ENCODE data around the gene MIOS.

MIOS gene

DNA sequence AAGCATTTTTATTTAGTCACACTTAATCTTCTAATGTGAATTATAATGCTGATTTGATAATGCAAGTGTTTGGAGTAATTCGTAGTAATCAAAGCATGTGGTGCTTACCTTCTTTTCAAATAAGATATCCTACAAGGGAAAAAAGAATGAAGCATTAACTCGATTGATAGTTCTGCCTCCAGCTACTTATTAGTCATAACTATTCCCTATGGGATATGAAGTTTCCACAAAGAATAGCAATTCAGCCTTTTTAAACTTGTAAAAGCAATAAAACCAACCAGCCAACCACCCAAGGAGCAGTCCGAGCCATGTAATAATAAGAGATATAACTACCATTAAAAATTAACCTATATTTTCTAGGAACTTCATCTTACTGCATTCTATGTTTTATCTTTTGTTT, 42.6 kb upstream of the MIOS start:
- H3F3A ChIP-seq (ENCODE audit: low read depth) = no peaks in the 10 kb centered on the region
- H3K9me3 ChIP-seq (ENCODE audit: insufficient read depth, low read depth, low read length) = no peaks in the 10 kb centered on the region
- peaks cover 10% of the 10 kb centered on the region for H3K4me1 ChIP-seq (ENCODE audit: insufficient read depth, low read length, poor library complexity, severe bottlenecking)
- no peak overlapping the region for H3K4me3 ChIP-seq (ENCODE audit: low read length, poor library complexity, severe bottlenecking)
- H3K27me3 ChIP-seq (ENCODE audit: insufficient read depth, low read length, poor library complexity, severe bottlenecking) = no peaks in the 10 kb centered on the region
- H4K20me1 ChIP-seq (ENCODE audit: insufficient read depth, low read length, poor library complexity, severe bottlenecking) = no peaks in the 10 kb centered on the region
- no peak overlapping the region for H3K4me2 ChIP-seq (ENCODE audit: low read depth, low read length, poor library complexity, severe bottlenecking)
- TF ChIP-seq, protein P1, sequence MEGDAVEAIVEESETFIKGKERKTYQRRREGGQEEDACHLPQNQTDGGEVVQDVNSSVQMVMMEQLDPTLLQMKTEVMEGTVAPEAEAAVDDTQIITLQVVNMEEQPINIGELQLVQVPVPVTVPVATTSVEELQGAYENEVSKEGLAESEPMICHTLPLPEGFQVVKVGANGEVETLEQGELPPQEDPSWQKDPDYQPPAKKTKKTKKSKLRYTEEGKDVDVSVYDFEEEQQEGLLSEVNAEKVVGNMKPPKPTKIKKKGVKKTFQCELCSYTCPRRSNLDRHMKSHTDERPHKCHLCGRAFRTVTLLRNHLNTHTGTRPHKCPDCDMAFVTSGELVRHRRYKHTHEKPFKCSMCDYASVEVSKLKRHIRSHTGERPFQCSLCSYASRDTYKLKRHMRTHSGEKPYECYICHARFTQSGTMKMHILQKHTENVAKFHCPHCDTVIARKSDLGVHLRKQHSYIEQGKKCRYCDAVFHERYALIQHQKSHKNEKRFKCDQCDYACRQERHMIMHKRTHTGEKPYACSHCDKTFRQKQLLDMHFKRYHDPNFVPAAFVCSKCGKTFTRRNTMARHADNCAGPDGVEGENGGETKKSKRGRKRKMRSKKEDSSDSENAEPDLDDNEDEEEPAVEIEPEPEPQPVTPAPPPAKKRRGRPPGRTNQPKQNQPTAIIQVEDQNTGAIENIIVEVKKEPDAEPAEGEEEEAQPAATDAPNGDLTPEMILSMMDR (conservative IDR thresholded peaks at IDR 0.05; ENCODE audit: low read length) = no peak
- no peak for TF ChIP-seq EZH2phosphoT487 (IDR thresholded peaks at IDR 0.05; ENCODE audit: borderline replicate concordance)
- H3K36me3 ChIP-seq (ENCODE audit: insufficient read depth, low read length) = no peaks in the 10 kb centered on the region
- H3K9ac ChIP-seq (ENCODE audit: low read depth, low read length, poor library complexity, severe bottlenecking) = no peak overlapping the region
- no peaks in the 10 kb centered on the region for H3K79me2 ChIP-seq (ENCODE audit: insufficient read depth, low read length)
- no peaks in the 10 kb centered on the region for H3K9me2 ChIP-seq (replicated peaks; ENCODE audit: low read depth, low read length)
- H2AFZ ChIP-seq (ENCODE audit: low read length) = no peak overlapping the region

- no peak overlapping the region for H3K4me2 ChIP-seq (ENCODE audit: low read depth, low read length, poor library complexity, severe bottlenecking)
- H4K20me1 ChIP-seq (ENCODE audit: insufficient read depth, low read length, poor library complexity, severe bottlenecking) = no peaks in the 10 kb centered on the region
- H3K4me3 ChIP-seq (ENCODE audit: low read length, poor library complexity, severe bottlenecking) = no peak overlapping the region
- no peaks in the 10 kb centered on the region for H3K27me3 ChIP-seq (ENCODE audit: insufficient read depth, low read length, poor library complexity, severe bottlenecking)
- H2AFZ ChIP-seq (ENCODE audit: low read length) = no peak overlapping the region
- TF ChIP-seq, protein P1 (conservative IDR thresholded peaks at IDR 0.05; ENCODE audit: low read length) = no peak
- TF ChIP-seq EZH2phosphoT487 (IDR thresholded peaks at IDR 0.05; ENCODE audit: borderline replicate concordance) = no peak
- H3K79me2 ChIP-seq (ENCODE audit: insufficient read depth, low read length) = no peaks in the 10 kb centered on the region
- H3K4me1 ChIP-seq (ENCODE audit: insufficient read depth, low read length, poor library complexity, severe bottlenecking) = peaks cover 9% of the 10 kb centered on the region
- no peaks in the 10 kb centered on the region for H3F3A ChIP-seq (ENCODE audit: low read depth)
- no peaks in the 10 kb centered on the region for H3K9me3 ChIP-seq (ENCODE audit: insufficient read depth, low read depth, low read length)
- H3K36me3 ChIP-seq (ENCODE audit: insufficient read depth, low read length) = no peaks in the 10 kb centered on the region
- no peaks in the 10 kb centered on the region for H3K9me2 ChIP-seq (replicated peaks; ENCODE audit: low read depth, low read length)
- H3K9ac ChIP-seq (ENCODE audit: low read depth, low read length, poor library complexity, severe bottlenecking) = no peak overlapping the region
Measured at GRCh38 chr7:7526006-7526405, 40.7 kb upstream of the MIOS start.

- Histone ChIP-seq H3K9me2 (replicated peaks; ENCODE audit: low read depth, low read length) (no peaks in the 10 kb centered on the region), H2AFZ (ENCODE audit: low read length) (no peak overlapping the region), H3K9ac (ENCODE audit: low read depth, low read length, poor library complexity, severe bottlenecking) (no peak overlapping the region), H3K27me3 (ENCODE audit: insufficient read depth, low read length, poor library complexity, severe bottlenecking) (no peaks in the 10 kb centered on the region), H3K4me3 (ENCODE audit: low read length, poor library complexity, severe bottlenecking) (no peak overlapping the region), H4K20me1 (ENCODE audit: insufficient read depth, low read length, poor library complexity, severe bottlenecking) (no peaks in the 10 kb centered on the region), H3F3A (ENCODE audit: low read depth) (no peaks in the 10 kb centered on the region), H3K36me3 (ENCODE audit: insufficient read depth, low read length) (no peaks in the 10 kb centered on the region), H3K79me2 (ENCODE audit: insufficient read depth, low read length) (no peaks in the 10 kb centered on the region), H3K4me2 (ENCODE audit: low read depth, low read length, poor library complexity, severe bottlenecking) (no peak overlapping the region), H3K9me3 (ENCODE audit: insufficient read depth, low read depth, low read length) (no peaks in the 10 kb centered on the region), H3K4me1 (ENCODE audit: insufficient read depth, low read length, poor library complexity, severe bottlenecking) (no peaks in the 10 kb centered on the region)
- TF ChIP-seq EZH2phosphoT487 (IDR thresholded peaks at IDR 0.05; ENCODE audit: borderline replicate concordance) = no peak
- TF ChIP-seq, protein P1 (conservative IDR thresholded peaks at IDR 0.05; ENCODE audit: low read length) = no peak
Measured at GRCh38 chr7:7527047-7527446, 39.6 kb upstream of the MIOS start.
